ENCODE measurements around the gene INTS6L.

GRCh38 chrX:135605906-135606305 is 85.4 kb downstream of the INTS6L start:
- TF ChIP-seq, protein P1, sequence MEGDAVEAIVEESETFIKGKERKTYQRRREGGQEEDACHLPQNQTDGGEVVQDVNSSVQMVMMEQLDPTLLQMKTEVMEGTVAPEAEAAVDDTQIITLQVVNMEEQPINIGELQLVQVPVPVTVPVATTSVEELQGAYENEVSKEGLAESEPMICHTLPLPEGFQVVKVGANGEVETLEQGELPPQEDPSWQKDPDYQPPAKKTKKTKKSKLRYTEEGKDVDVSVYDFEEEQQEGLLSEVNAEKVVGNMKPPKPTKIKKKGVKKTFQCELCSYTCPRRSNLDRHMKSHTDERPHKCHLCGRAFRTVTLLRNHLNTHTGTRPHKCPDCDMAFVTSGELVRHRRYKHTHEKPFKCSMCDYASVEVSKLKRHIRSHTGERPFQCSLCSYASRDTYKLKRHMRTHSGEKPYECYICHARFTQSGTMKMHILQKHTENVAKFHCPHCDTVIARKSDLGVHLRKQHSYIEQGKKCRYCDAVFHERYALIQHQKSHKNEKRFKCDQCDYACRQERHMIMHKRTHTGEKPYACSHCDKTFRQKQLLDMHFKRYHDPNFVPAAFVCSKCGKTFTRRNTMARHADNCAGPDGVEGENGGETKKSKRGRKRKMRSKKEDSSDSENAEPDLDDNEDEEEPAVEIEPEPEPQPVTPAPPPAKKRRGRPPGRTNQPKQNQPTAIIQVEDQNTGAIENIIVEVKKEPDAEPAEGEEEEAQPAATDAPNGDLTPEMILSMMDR (IDR thresholded peaks at IDR 0.05 in 4 of 5, conservative IDR thresholded peaks at IDR 0.05 in 1 of 5) = no peak
- TF ChIP-seq POLR2A (IDR thresholded peaks at IDR 0.05) = no peak
